Neural progenitor cell (in vitro differentiated cells): ENCODE results near the gene VRK2. TPM values are rescaled to one million over a fixed set of nuclear protein-coding genes. Genes with fewer than 3 reads are reported as not detected.

Experiments
- DNase-seq: peaks from one replicate; pipeline ENCODE4 v3.0.0-alpha.2; 2016; ENCODE audit warnings: low spot score
- H2AFZ ChIP-seq: fragments of 200-600 bp; sonication (generic); replicated peaks from 2 replicates; pipeline ENCODE4 v1.6.1; 2016; ENCODE audit warnings: antibody characterized with exemption
- H3F3A ChIP-seq: fragments of 200-600 bp; sonication (generic); 2 replicates; pipeline ENCODE4 v1.6.1; 2016; ENCODE audit warnings: antibody characterized with exemption, low read depth
- H3K27ac ChIP-seq: fragments of 200-600 bp; sonication (generic); 2 replicates; pipeline ENCODE4 v1.5.1; 2016; ENCODE audit warnings: mild to moderate bottlenecking
- H3K27me3 ChIP-seq: fragments of 200-600 bp; sonication (generic); 2 replicates; pipeline ENCODE4 v1.6.1; 2016; ENCODE audit warnings: mild to moderate bottlenecking, moderate library complexity
- H3K36me3 ChIP-seq: fragments of 200-600 bp; sonication (generic); 2 replicates; pipeline ENCODE4 v1.5.1; 2016
- H3K4me1 ChIP-seq: fragments of 200-600 bp; sonication (generic); 2 replicates; pipeline ENCODE4 v1.6.1; 2016; ENCODE audit warnings: mixed run types
- H3K4me2 ChIP-seq: fragments of 200-600 bp; sonication (generic); 2 replicates; pipeline ENCODE4 v1.6.1; 2016
- H3K4me3 ChIP-seq: fragments of 200-600 bp; sonication (generic); 2 replicates; pipeline ENCODE4 v1.5.1; 2016
- H3K79me2 ChIP-seq: fragments of 200-600 bp; sonication (generic); 2 replicates; pipeline ENCODE4 v1.6.1; 2016; ENCODE audit warnings: low read depth
- H3K9ac ChIP-seq: fragments of 200-600 bp; sonication (generic); 2 replicates; pipeline ENCODE4 v1.6.1; 2016
- H3K9me3 ChIP-seq: fragments of 200-600 bp; sonication (generic); 2 replicates; pipeline ENCODE4 v1.5.1; 2016; ENCODE audit warnings: low read depth
- H4K20me1 ChIP-seq: fragments of 200-600 bp; sonication (generic); 2 replicates; pipeline ENCODE4 v1.6.1; 2016; ENCODE audit warnings: low read depth
- H3K27ac Mint-ChIP-seq: 3 replicates; pipeline ENCODE4 v1.8.0; 2021; ENCODE audit warnings: mixed read lengths
- H3K27me3 Mint-ChIP-seq: 2 replicates; pipeline ENCODE4 v1.8.0; 2022; ENCODE audit warnings: low read depth, mild to moderate bottlenecking, inconsistent platforms, moderate library complexity, mixed read lengths; ENCODE audit not compliant: insufficient read depth
- H3K36me3 Mint-ChIP-seq: 3 replicates; pipeline ENCODE4 v1.8.0; 2021; ENCODE audit warnings: mixed read lengths
- H3K4me1 Mint-ChIP-seq: 3 replicates; pipeline ENCODE4 v1.8.0; 2021; ENCODE audit warnings: mixed read lengths
- H3K4me3 Mint-ChIP-seq: 3 replicates; pipeline ENCODE4 v1.8.0; 2021; ENCODE audit warnings: mild to moderate bottlenecking, moderate library complexity, mixed read lengths
- H3K9me3 Mint-ChIP-seq: 3 replicates; pipeline ENCODE4 v1.8.0; 2020; ENCODE audit warnings: mixed read lengths
- CTCF ChIP-seq: fragments of 200-600 bp; sonication (generic); IDR thresholded peaks from 2 replicates; pipeline ENCODE4 v1.5.1; 2017; ENCODE audit warnings: antibody characterized with exemption, mild to moderate bottlenecking
- EZH2 ChIP-seq: fragments of 200-600 bp; sonication (generic); IDR thresholded peaks from 2 replicates; pipeline ENCODE4 v1.6.1; 2017; ENCODE audit warnings: antibody characterized with exemption, mild to moderate bottlenecking, moderate library complexity
- EZH2phosphoT487 ChIP-seq: fragments of 200-600 bp; sonication (generic); IDR thresholded peaks from 2 replicates; pipeline ENCODE4 v1.6.1; 2017; ENCODE audit warnings: antibody characterized with exemption
- total RNA-seq: library from RNA; depleted of rRNA; stranded (reverse); fragments of >200 nt; gene quantifications from 2 replicates; pipeline ENCODE4 v1.2.3, GENCODE V29; 2015; ENCODE audit warnings: low replicate concordance

The VRK2 gene
- total RNA-seq, 1 donor from 2014 or later, result 39.2 TPM

- H3K27me3 Mint-ChIP-seq, result no peaks in the 10 kb centered on the region
- no peak overlapping the region for H3K4me3 Mint-ChIP-seq
- peaks cover 51% of the 10 kb centered on the region for H3K79me2 ChIP-seq
Observed at GRCh38 chr2:58070765-58071164, 24.2 kb downstream of the VRK2 start.

DNA sequence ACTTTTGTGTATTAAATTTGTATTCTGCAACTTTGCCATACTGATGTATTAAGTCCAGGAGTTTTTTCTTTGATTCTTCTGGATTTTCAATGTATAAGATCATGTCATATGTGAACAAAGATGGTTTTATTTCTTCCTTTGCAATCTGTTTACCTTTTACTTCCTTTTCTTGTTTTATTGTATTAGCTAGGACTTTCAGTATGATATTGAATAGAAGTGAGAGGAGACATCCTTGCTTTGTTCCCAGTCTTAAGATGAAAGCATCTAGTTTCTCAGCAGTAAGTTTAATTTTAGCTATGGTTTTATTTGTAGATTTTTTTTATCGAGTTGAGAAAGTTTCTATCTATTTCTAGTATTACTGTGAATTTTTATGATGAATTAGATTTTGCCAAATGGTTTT is 25.5 kb downstream of the VRK2 start:
- Histone ChIP-seq H3K4me3 (no peak overlapping the region), H3F3A (no peaks in the 10 kb centered on the region), H3K4me1 (no peaks in the 10 kb centered on the region), H2AFZ (no peak overlapping the region), H3K36me3 (no peaks in the 10 kb centered on the region), H3K9ac (no peak overlapping the region), H3K4me2 (no peak overlapping the region), H3K9me3 (no peaks in the 10 kb centered on the region), H3K27ac (no peak overlapping the region), H3K79me2 (peaks cover 46% of the 10 kb centered on the region), H3K27me3 (no peaks in the 10 kb centered on the region), H4K20me1 (no peaks in the 10 kb centered on the region)
- no peak for TF ChIP-seq EZH2
- no peak for TF ChIP-seq EZH2phosphoT487
- no peak for TF ChIP-seq CTCF
- Mint-ChIP-seq H3K4me3 (no peak overlapping the region), H3K9me3 (peaks cover 8% of the 10 kb centered on the region), H3K27me3 (no peaks in the 10 kb centered on the region), H3K27ac (no peak overlapping the region), H3K4me1 (no peaks in the 10 kb centered on the region), H3K36me3 (peaks cover 9% of the 10 kb centered on the region)
- DNase-seq, result no peak

More at GRCh38 chr2:58070765-58071164, 24.2 kb downstream of the VRK2 start:
- Histone ChIP-seq H3K27ac (no peak overlapping the region), H4K20me1 (no peaks in the 10 kb centered on the region), H3K4me1 (peaks cover 3% of the 10 kb centered on the region), H3K9me3 (no peaks in the 10 kb centered on the region), H3K9ac (no peak overlapping the region), H3F3A (no peaks in the 10 kb centered on the region), H3K4me3 (no peak overlapping the region), H3K4me2 (no peak overlapping the region), H3K27me3 (no peaks in the 10 kb centered on the region), H3K36me3 (no peaks in the 10 kb centered on the region), H2AFZ (no peak overlapping the region)
- Mint-ChIP-seq H3K27ac (no peak overlapping the region), H3K36me3 (peaks cover 13% of the 10 kb centered on the region), H3K9me3 (peaks cover 8% of the 10 kb centered on the region), H3K4me1 (no peaks in the 10 kb centered on the region)
- DNase-seq, result no peak
- no peak for TF ChIP-seq EZH2phosphoT487

- no peak overlapping the region for H3K9ac ChIP-seq
- H3K79me2 ChIP-seq, result peaks cover 50% of the 10 kb centered on the region
- H3K9me3 ChIP-seq, result no peaks in the 10 kb centered on the region
- TF ChIP-seq EZH2 (no peak), EZH2phosphoT487 (no peak), CTCF (no peak)
- Mint-ChIP-seq H3K4me1 (no peaks in the 10 kb centered on the region), H3K27me3 (no peaks in the 10 kb centered on the region), H3K27ac (no peak overlapping the region), H3K36me3 (peaks cover 11% of the 10 kb centered on the region), H3K4me3 (no peak overlapping the region), H3K9me3 (peaks cover 8% of the 10 kb centered on the region)
- no peak overlapping the region for H3K4me2 ChIP-seq
- H2AFZ ChIP-seq, result no peak overlapping the region
- H3F3A ChIP-seq, result no peaks in the 10 kb centered on the region
- H3K36me3 ChIP-seq, result no peaks in the 10 kb centered on the region
- no peaks in the 10 kb centered on the region for H3K27me3 ChIP-seq
- DNase-seq, result no peak
- no peak overlapping the region for H3K27ac ChIP-seq
- H4K20me1 ChIP-seq, result no peaks in the 10 kb centered on the region
- H3K4me1 ChIP-seq, result no peaks in the 10 kb centered on the region
- no peak overlapping the region for H3K4me3 ChIP-seq
Observed at GRCh38 chr2:58073008-58073407, 26.4 kb downstream of the VRK2 start.

GRCh38 chr2:58073751-58074150 is 27.1 kb downstream of the VRK2 start:
- H3F3A ChIP-seq, result no peaks in the 10 kb centered on the region
- no peaks in the 10 kb centered on the region for H3K4me1 Mint-ChIP-seq
- no peaks in the 10 kb centered on the region for H3K27me3 Mint-ChIP-seq
- no peaks in the 10 kb centered on the region for H3K27me3 ChIP-seq
- no peak overlapping the region for H3K9ac ChIP-seq
- no peak overlapping the region for H3K4me3 Mint-ChIP-seq
- DNase-seq, result no peak
- H2AFZ ChIP-seq, result no peak overlapping the region
- H4K20me1 ChIP-seq, result no peaks in the 10 kb centered on the region
- H3K4me1 ChIP-seq, result no peaks in the 10 kb centered on the region
- no peak overlapping the region for H3K27ac ChIP-seq
- H3K79me2 ChIP-seq, result peaks cover 48% of the 10 kb centered on the region
- no peak overlapping the region for H3K4me3 ChIP-seq
- H3K36me3 ChIP-seq, result no peaks in the 10 kb centered on the region
- no peak overlapping the region for H3K27ac Mint-ChIP-seq
- TF ChIP-seq EZH2phosphoT487 (no peak), EZH2 (no peak), CTCF (no peak)
- no peak overlapping the region for H3K4me2 ChIP-seq
- H3K9me3 Mint-ChIP-seq, result peaks cover 8% of the 10 kb centered on the region
- no peaks in the 10 kb centered on the region for H3K9me3 ChIP-seq
- H3K36me3 Mint-ChIP-seq, result peaks cover 8% of the 10 kb centered on the region
